ENCODE results near the gene PER3.

The PER3 gene

DNA sequence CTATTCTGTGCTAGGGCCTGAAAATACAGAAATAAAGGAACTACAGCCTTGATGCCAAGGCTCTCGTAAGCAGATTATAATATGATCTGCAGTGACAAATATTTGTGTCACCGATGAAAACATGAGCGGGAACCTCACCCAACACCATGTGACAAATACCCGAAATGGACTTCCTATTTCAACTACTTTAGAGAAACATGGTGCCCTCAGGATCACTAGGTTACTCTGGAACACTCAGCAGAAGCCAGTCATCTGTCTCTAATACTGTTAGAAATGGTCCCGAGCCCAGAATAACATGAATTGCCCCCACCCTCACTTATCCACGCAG is 13.5 kb upstream of the PER3 start:
- Mint-ChIP-seq H3K27ac (no peak overlapping the region), H3K36me3 (ENCODE audit: low read depth) (peaks cover 35% of the 10 kb centered on the region), H3K4me3 (peak overlapping the region; percentile 87), H3K9me3 (peaks cover 2% of the 10 kb centered on the region), H3K27me3 (ENCODE audit: low read depth, poor library complexity) (no peaks in the 10 kb centered on the region), H3K4me1 (peaks cover 27% of the 10 kb centered on the region)
- TF ChIP-seq, protein P1, sequence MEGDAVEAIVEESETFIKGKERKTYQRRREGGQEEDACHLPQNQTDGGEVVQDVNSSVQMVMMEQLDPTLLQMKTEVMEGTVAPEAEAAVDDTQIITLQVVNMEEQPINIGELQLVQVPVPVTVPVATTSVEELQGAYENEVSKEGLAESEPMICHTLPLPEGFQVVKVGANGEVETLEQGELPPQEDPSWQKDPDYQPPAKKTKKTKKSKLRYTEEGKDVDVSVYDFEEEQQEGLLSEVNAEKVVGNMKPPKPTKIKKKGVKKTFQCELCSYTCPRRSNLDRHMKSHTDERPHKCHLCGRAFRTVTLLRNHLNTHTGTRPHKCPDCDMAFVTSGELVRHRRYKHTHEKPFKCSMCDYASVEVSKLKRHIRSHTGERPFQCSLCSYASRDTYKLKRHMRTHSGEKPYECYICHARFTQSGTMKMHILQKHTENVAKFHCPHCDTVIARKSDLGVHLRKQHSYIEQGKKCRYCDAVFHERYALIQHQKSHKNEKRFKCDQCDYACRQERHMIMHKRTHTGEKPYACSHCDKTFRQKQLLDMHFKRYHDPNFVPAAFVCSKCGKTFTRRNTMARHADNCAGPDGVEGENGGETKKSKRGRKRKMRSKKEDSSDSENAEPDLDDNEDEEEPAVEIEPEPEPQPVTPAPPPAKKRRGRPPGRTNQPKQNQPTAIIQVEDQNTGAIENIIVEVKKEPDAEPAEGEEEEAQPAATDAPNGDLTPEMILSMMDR (IDR thresholded peaks at IDR 0.05) = no peak
- DNase-seq = no peak

DNA sequence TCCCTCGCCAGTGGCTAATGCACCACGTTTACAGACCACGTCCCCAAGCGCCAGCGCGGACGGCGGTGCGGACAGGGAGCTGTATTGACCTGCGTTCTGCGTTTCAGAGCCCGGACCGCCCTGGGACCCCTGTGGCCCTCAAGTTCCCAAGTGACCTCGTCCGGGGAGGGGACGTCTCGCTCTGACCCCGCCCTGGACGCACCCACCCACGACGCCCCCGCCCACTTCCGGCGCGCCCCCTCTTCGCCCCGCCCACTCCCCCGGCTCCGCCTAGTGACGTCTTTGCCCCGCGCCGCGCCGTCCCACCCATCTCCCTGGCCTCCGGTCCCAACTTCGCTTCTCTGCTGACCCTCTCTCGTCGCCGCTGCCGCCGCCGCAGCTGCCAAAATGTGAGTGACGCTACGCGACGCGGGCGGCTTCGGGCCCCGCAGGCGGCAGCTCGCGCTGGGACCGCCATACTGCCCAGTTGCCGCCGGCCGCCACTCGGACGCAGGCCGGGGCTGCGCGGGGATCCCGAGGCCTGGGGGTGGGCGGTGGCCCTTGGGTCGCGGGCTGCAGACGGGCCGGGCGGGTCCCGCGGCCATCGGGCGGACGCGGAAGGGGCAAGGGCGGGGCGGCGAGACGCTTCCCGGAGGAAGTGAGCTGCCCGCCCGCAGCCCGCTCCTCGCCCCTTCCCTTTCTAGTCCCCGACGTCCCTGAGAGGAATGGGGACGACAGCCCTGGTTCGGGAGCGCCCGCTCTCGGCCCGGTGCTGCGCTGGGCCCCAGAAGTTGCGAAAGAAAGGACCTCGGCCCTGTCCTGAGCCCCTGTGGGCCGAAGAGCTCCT is 12.9 kb upstream of the PER3 start, which contains the start of gene VAMP3:
Gene VAMP3, plus strand, starts transcription at position 300 of the 826 bp plus-strand sequence. Its CDS starts 88 bp downstream, at position 388.
- Mint-ChIP-seq H3K27ac (peak within 1 kb of the TSS; percentile 96), H3K27me3 (ENCODE audit: low read depth, poor library complexity) (no peaks in the 10 kb centered on the region), H3K4me1 (peaks cover 27% of the 10 kb centered on the region), H3K4me3 (peak within 1 kb of the TSS; percentile 92), H3K9me3 (peaks cover 5% of the 10 kb centered on the region), H3K36me3 (ENCODE audit: low read depth) (peaks cover 41% of the 10 kb centered on the region)
- TF ChIP-seq, protein P1 (IDR thresholded peaks at IDR 0.05) = no peak
- DNase-seq = peak; percentile 92

DNA sequence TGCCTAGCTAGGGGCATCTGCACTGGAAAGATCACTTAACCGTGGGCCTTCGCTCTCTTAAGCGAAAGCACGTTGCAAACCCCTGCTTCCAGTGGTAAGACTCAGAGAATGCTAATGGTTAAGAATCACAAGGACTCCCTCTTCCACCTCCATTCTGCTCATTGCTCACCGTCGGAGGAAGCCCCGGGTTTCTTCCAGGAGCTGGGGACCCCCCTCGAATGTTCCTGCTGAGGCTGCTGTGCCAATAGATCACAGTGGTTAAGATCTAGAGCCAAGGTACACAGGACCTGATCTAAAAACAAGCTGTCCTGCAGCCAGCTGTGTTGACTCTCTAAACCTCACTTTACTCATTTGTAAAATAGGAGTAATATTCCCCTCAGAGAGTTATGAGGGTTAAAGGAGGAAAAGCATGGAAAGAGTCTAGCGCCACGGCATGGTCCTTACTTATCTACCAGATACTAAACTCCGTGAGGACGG is 12.2 kb upstream of the PER3 start:
- TF ChIP-seq, protein P1 (IDR thresholded peaks at IDR 0.05) = no peak
- Mint-ChIP-seq H3K9me3 (peaks cover 5% of the 10 kb centered on the region), H3K27me3 (ENCODE audit: low read depth, poor library complexity) (no peaks in the 10 kb centered on the region), H3K27ac (peak overlapping the region; percentile 96), H3K36me3 (ENCODE audit: low read depth) (peaks cover 47% of the 10 kb centered on the region), H3K4me1 (peaks cover 27% of the 10 kb centered on the region), H3K4me3 (peak overlapping the region; percentile 92)
- DNase-seq = no peak

DNA sequence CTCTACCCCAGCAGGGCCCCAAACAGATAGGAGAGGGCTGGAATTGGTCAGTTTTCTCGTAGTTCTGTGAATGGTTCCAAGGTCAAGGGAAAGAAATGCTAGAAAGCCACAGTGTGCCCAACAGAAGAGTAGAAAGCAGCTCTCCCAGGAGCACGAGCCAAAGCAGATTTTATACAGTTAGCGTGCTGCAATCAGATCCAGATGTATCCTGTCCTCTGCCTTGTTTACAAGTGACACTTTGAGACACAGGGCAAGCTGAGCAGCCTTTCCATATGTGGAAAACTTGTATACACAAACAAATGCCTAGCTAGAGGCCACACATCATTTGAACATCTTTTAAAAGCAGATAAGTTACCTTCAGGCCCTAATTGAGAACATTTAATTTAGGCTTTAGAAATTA is 6.5 kb upstream of the PER3 start:
- Mint-ChIP-seq H3K9me3 (peaks cover 5% of the 10 kb centered on the region), H3K4me3 (no peak overlapping the region), H3K27me3 (ENCODE audit: low read depth, poor library complexity) (no peaks in the 10 kb centered on the region), H3K4me1 (peaks cover 12% of the 10 kb centered on the region), H3K27ac (no peak overlapping the region), H3K36me3 (ENCODE audit: low read depth) (peaks cover 75% of the 10 kb centered on the region)
- TF ChIP-seq, protein P1 (IDR thresholded peaks at IDR 0.05) = no peak
- DNase-seq = no peak

GRCh38 chr1:7778133-7778628 is 5.9 kb upstream of the PER3 start:
- Mint-ChIP-seq H3K36me3 (ENCODE audit: low read depth) (peaks cover 74% of the 10 kb centered on the region), H3K27me3 (ENCODE audit: low read depth, poor library complexity) (no peaks in the 10 kb centered on the region), H3K4me1 (peaks cover 6% of the 10 kb centered on the region), H3K27ac (no peak overlapping the region), H3K9me3 (peaks cover 5% of the 10 kb centered on the region), H3K4me3 (no peak overlapping the region)
- DNase-seq = no peak
- TF ChIP-seq, protein P1 (IDR thresholded peaks at IDR 0.05) = no peak

Data from nephron progenitor cell (in vitro differentiated cells).